Panc1 (cell line): ENCODE measurements around the gene PADI3. TPM values are rescaled to one million over a fixed set of nuclear protein-coding genes. Genes with fewer than 3 reads are reported as not detected.

Experiments
- ATAC-seq: fragments of 200-7000 bp; cut with Tn5 transposase; 2 replicates; pipeline ENCODE4 v1.9.1; 2020; ENCODE audit warnings: mild to moderate bottlenecking, moderate library complexity
- BruUV-seq: library from RNA; stranded (reverse); fragments of 400-500 nt; replicated peaks from 2 replicates; lab custom pipeline; 2021; lab: Mats Ljungman, UMichigan
- CTCF ChIA-PET: fragments of 300-600 bp; sonication (Branson Sonifier 250); formaldehyde crosslinking; loops from one replicate; lab custom pipeline; 2022; ENCODE audit warnings: antibody characterized with exemption; lab: Charles Lee
- POLR2A ChIA-PET: fragments of 300-600 bp; sonication (Branson Sonifier 250); formaldehyde crosslinking; loops from one replicate; lab custom pipeline; 2022; ENCODE audit warnings: antibody characterized with exemption; lab: Charles Lee
- DNase-seq: peaks from one replicate; pipeline ENCODE4 v3.0.0-alpha.2; 2010; ENCODE audit warnings: low read depth, low spot score
- H3K27ac ChIP-seq: 2 replicates; pipeline ENCODE4 v1.5.1; 2011; ENCODE audit warnings: mild to moderate bottlenecking, low read length, inconsistent platforms
- H3K27me3 ChIP-seq: fragments of 200-500 bp; sonication (Bioruptor generic); 2 replicates; pipeline ENCODE4 v1.6.0; 2014; ENCODE audit warnings: low read length, inconsistent platforms; ENCODE audit not compliant: control insufficient read depth, insufficient read depth
- H3K36me3 ChIP-seq: fragments of 200-500 bp; sonication (Bioruptor generic); 2 replicates; pipeline ENCODE4 v1.5.1; 2014; ENCODE audit warnings: inconsistent platforms, mild to moderate bottlenecking, low read length, moderate library complexity; ENCODE audit not compliant: control insufficient read depth, insufficient read depth
- H3K4me1 ChIP-seq: 2 replicates; pipeline ENCODE4 v1.5.1; 2011; ENCODE audit warnings: inconsistent platforms, mild to moderate bottlenecking, low read length, moderate library complexity; ENCODE audit not compliant: control insufficient read depth, insufficient read depth
- H3K4me3 ChIP-seq, 2 experiments: 2 replicates each; pipeline ENCODE4 v1.5.1; 2011 to 2012; ENCODE audit warnings: low read depth in 2 of 2, low read length in 2 of 2, mild to moderate bottlenecking in 2 of 2, inconsistent platforms in 1 of 2, moderate library complexity in 1 of 2
- H3K9me3 ChIP-seq: fragments of 200-500 bp; sonication (Bioruptor generic); 2 replicates; pipeline ENCODE4 v1.5.1; 2014; ENCODE audit warnings: low read depth, mild to moderate bottlenecking, inconsistent platforms, low read length, moderate library complexity; ENCODE audit not compliant: control insufficient read depth, insufficient read depth
- CTCF ChIP-seq: fragments of 450-650 bp; IDR thresholded peaks from 2 replicates; pipeline ENCODE4 v1.5.1; 2017; ENCODE audit warnings: mild to moderate bottlenecking
- POLR2AphosphoS5 ChIP-seq: IDR thresholded peaks from 2 replicates; pipeline ENCODE4 v1.6.1; 2012; ENCODE audit warnings: mild to moderate bottlenecking, low read depth, low read length, moderate library complexity
- REST ChIP-seq, 2 experiments: IDR thresholded peaks; 2 replicates each; pipeline ENCODE4 v1.6.1; 2011 to 2012; ENCODE audit warnings: low read depth in 2 of 2, control low read depth in 1 of 2, low read length in 1 of 2, mild to moderate bottlenecking in 1 of 2, moderate library complexity in 1 of 2; ENCODE audit not compliant: insufficient read depth in 1 of 2
- SIN3A ChIP-seq: IDR thresholded peaks from 2 replicates; pipeline ENCODE4 v1.6.1; 2012; ENCODE audit warnings: low read depth, mild to moderate bottlenecking, low read length, moderate library complexity, borderline replicate concordance; ENCODE audit not compliant: insufficient read depth
- TCF7L2 ChIP-seq: IDR thresholded peaks from 2 replicates; pipeline ENCODE4 v1.6.1; 2011; ENCODE audit warnings: mild to moderate bottlenecking, low read depth, low read length, inconsistent platforms
- in situ Hi-C: cut with HindIII; loops from 2 replicates; pipeline ENCODE4 v1.10.0; 2016; ENCODE audit warnings: low sequenced_read_pairs, low pct_unique_long_range_greater_than_20kb
- intact Hi-C: fragments of 100-400 bp; cut with micrococcal nuclease; formaldehyde crosslinking; loops from one replicate; pipeline ENCODE4 v1.10.0; 2022; ENCODE audit not compliant: unreplicated experiment
- total RNA-seq: library from RNA; stranded (reverse); gene quantifications from one replicate; pipeline ENCODE4 v1.2.1, GENCODE V29; 2021; ENCODE audit not compliant: unreplicated experiment

Gene PADI3
- total RNA-seq, 1 experiment from 2014 or later = 3.4 TPM

- Histone ChIP-seq H3K4me3 (no peak overlapping the region), H3K27ac (peak overlapping the region; percentile 96), H3K9me3 (no peaks in the 10 kb centered on the region), H3K27me3 (no peaks in the 10 kb centered on the region), H3K36me3 (no peaks in the 10 kb centered on the region), H3K4me1 (peaks cover 70% of the 10 kb centered on the region)
- BruUV-seq = no TSS peak
- intact Hi-C loops = loop anchor here (2.0 to 10.0 kb wide), 2 partner anchors 43 to 175 kb away; no protein-coding TSS in a partner anchor
- POLR2A ChIA-PET = no interaction called here
- DNase-seq (no peak), ATAC-seq (no peak)
- in situ Hi-C loops = no loop called here
- CTCF ChIA-PET = no interaction called here
- TF ChIP-seq TCF7L2 (no peak), CTCF (no peak)
Observed at GRCh38 chr1:17230106-17230505, 18.8 kb upstream of the PADI3 start.

GRCh38 chr1:17230671-17231310 is 18.1 kb upstream of the PADI3 start:
- DNase-seq (no peak), ATAC-seq (no peak)
- intact Hi-C loops (loop anchor here (2.0 to 10.0 kb wide), 2 partner anchors 44 to 174 kb away; no protein-coding TSS in a partner anchor), in situ Hi-C loops (no loop called here)
- H3K27ac ChIP-seq = peak overlapping the region; percentile 96
- H3K4me3 ChIP-seq = no peak overlapping the region
- POLR2A ChIA-PET = no interaction called here
- H3K27me3 ChIP-seq = no peaks in the 10 kb centered on the region
- CTCF ChIA-PET = no interaction called here
- no TSS peak for BruUV-seq
- H3K9me3 ChIP-seq = no peaks in the 10 kb centered on the region
- no peaks in the 10 kb centered on the region for H3K36me3 ChIP-seq
- peaks cover 71% of the 10 kb centered on the region for H3K4me1 ChIP-seq
- TF ChIP-seq SIN3A (no peak), REST (IDR thresholded peaks at IDR 0.05; ENCODE audit: insufficient read depth in 1 of 2, low read depth in 2 of 2, low read length in 1 of 2) (no peak), POLR2AphosphoS5 (no peak), CTCF (no peak), TCF7L2 (no peak)
